Activated CD4-positive, CD25-positive, alpha-beta regulatory T cell treated with anti-CD3 and anti-CD28 coated beads, Interleukin-2, amount 50 U/mL, for 24 hours (primary cell): ENCODE measurements around the gene TNFAIP8L1.
"Not testable (repeated sequence)": the region's sequence is repeated elsewhere in the genome, so short reads cannot be mapped to it uniquely, and the experiment has no call there.

Experiments
- ATAC-seq, 2 donors: fragments of 150-1000 bp; cut with Tn5 transposase; one replicate each; pipeline ENCODE4 v1.10.0; 2021; ENCODE audit warnings: mild to moderate bottlenecking in 1 of 2, moderate library complexity in 1 of 2

Gene TNFAIP8L1

DNA sequence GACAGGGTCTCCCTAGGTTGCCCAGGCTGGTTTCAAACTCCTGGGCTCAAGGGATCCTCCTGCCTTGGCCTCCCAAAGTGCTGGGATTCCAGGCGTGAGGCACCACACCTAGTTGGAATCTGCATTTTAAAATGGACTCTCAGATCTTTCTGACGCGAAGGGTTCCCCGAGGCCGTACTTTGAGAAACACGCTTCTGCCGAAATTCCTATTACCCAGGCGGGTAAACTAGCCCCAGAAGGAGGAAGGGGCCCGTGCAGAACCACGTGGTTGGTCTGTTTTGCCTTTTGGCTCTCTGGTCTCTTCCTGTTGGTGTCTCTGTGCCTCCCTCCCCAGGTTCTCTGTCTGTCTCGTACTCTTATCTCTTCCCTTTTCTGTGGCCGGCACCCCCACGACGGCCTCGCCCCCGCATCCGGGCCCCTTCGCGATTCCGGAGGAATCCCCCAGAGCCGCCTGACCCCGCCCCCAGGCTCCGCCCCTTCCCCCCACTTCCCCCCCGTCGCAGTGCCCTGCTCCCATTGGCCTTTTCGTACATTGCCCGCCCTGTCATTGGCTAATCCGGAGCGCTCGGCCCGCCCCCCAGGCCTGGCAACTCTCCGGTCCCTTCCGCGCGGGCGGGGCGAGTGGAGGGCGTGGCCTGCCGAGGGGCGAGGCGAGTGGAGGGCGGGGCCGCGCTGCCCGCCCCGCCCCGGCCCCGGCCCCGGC, at the start of gene TNFAIP8L1:
Gene TNFAIP8L1 (plus strand): TSS at position 689 of the 703 bp plus-strand sequence. CDS start 12,354 bp downstream, outside the sequence.
- ATAC-seq, result peak; percentile 91 to 94

GRCh38 chr19:4589579-4590410, 49.5 kb upstream of the TNFAIP8L1 start:
- ATAC-seq, result peak in 1 of 2 donors; percentile 38

DNA sequence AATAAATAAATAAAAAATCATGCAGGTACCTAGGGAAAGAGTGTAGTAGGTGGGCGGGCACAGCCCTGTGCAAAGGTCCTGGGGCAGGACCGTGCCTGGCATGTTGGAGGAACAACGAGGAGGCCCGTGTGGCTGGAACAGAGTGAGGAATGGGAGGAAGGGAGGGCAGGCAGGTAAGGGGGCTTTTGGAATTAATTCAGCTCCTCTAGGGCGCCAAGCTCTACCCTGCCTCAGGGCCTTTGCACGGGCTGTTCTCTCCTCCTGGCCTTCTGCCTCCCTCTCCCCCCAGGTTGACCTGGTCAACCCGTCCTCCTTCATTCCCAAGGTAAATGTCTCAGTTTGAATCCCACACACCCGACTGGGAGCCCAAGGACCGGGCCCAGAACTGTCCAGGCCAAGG, 48.8 kb upstream of the TNFAIP8L1 start:
- no peak for ATAC-seq

DNA sequence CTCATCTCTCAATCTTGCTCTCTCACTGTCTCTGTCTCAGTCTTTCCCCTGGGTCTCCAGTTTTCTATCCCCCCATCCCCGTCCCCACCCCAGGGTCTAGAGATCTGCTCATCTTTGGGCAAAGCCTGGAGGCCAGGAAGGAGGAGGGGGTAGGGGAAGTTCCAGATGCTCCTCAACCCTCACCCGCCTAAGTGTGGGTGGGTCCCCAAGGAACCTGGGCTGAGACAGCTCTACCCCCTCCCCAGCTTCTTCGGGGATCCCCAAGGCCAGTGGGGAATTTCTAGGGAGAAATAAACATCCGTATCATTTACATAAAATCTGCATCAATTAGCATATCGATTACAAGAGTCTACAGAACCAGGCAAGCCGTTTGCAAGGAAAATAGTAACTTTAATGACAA, 48.0 kb upstream of the TNFAIP8L1 start:
- no peak for ATAC-seq

- no peak for ATAC-seq
These were observed 46.9 kb upstream of the TNFAIP8L1 start for GRCh38 chr19:4592445-4592844.

DNA sequence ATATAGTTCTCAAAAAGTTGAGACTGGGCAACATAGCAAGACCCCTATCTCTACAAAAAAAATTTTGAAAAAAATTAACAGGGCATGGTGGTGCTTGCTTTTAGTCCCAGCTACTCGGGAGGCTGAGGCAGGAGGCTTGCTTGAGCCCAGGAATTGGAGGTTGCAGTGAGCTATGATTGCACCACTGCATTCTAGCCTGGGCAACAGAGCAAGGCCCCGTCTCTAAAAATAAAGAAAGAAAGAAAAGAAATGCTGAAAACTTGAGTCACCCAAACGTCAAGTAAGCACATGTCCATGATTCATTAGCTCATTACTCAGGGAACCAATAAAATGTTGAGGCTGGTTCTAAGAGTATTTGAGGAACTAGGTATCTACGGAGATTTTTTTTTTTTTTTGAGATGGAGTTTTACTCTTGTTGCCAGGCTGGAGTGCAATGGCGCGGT, 45.9 kb upstream of the TNFAIP8L1 start:
- ATAC-seq, result no peak

DNA sequence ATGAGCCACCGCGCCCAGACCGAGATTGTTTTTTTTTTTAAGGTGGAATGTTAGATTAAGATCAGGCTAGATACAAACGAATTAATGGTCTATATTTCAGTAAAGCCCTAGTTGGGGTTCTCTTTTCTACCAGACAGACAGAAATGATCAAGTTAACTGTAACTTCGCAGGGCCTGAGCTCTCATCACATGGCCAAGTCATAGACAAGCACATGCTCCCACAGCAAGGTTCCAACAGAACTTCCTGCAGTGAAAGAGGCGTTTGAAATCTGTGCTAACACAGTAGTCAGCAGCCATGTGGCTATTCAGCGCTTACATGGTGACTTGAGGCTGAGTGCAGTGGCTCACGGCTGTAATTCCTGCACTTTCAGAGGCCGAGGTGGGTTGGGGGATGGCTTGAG, 45.1 kb upstream of the TNFAIP8L1 start:
- ATAC-seq, result no peak

- not testable (repeated sequence) for ATAC-seq
These were observed 44.2 kb upstream of the TNFAIP8L1 start for GRCh38 chr19:4595158-4595557.

DNA sequence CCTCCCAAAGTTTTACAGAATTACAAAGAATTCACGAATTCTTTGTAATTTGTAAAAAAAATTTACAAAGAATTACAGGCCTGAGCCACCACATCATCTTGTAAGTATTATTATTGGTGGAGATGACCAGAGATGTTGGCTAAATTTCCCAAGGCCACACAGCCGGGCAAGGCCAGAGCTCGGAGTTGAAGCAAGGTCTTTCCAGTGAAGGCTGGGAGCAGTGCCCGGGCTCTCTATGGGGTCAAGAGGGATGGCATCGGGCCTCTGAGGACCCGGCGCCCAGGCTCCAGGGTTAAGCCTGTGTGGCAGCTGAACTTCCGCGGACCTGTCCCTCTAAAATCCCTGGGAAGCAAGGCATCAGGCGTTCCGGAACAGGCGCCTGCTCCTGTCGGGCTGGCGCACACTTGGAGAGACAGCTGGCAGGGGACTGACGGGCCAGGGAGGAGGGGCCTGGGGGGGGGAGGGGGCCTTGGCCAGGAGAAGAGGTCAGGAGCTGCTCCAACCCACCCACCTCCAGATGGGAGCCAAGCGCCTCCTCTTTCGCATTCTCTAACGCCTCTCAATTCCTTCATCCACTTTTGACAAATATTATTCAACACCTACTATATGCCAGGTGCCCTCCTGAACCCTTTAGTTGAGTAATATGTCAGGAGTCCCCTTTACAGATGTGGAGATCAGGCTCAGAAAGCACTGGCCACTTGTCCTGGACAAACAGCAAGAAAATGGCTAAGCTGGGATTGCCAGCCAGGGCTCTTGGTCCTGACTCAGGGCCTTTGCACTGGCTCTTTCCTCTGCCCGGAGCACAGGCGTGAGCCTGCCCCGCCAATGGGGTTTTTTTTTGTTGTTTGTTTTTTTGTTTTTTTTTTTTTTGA, 43.0 kb upstream of the TNFAIP8L1 start:
- no peak for ATAC-seq

DNA sequence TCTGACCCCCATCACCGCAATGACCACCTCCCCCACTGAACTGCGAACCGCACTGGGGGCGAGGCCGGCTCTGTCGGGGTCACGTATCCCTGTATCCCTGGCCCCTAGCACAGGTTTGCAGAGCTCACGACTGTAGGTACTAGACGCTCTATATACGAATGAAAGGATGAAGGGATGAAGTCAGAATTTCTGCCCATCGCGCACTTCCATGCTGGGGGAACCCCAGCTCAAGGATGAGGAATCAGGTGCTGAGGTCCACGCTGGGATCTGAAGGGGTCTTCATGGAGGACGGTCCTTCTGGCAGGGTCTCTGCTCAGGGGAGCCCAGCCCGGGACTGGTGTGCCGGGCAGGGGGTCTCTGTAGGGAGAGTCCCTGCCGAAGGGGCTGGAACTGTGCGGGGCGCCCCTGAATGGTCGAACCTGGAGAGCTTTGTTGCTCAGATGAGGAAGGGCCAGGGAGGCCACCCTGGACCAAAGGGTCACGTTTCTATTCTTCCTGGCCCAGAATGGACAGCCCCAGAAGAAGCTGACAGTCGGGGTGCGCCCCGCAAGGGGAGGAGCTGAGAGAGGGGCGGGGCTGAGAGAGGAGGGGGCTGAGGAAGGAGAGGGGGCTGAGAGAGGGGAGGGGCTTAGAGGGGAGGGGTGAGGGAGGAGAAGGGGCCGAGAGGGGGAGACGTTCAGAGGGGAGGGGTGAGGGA, 41.9 kb upstream of the TNFAIP8L1 start:
- ATAC-seq, result no peak

DNA sequence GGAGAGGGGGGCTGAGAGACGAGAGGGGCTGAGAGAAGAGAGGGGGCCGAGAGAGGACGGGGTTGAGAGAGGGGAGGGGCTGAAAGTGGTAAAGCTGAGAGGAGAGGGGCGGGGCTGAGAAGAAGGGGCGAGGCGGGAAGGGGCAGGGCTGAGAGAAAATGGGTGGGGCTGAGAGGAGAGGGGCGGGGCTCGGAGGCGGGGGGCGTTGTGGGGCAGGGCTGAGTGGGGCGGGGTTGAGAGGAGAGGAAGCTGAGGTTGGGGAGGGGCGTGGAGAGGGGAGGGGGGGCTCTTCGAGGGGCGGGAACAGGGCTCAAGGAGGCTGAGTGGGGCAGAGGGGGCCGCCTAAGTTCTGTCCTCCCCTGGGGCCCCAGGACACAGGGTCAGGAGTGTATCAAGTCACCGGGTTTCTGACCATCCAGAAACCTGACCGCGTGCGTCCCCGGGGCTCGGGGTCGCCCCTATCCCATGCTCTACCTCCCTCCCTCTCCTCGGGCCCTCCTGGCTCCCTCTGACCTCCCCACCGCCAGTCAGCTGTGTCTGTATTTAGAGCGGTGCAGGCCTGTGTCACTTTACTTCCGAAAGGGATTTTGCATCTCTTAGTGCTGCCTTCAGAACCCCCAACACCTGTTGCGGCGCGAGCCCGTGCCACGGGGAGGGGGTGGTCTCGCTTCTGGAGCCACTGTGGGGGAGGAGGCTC, 41.2 kb upstream of the TNFAIP8L1 start:
- peak in 1 of 2 donors; percentile 38 for ATAC-seq

GRCh38 chr19:4598712-4599111, 40.6 kb upstream of the TNFAIP8L1 start:
- no peak for ATAC-seq

DNA sequence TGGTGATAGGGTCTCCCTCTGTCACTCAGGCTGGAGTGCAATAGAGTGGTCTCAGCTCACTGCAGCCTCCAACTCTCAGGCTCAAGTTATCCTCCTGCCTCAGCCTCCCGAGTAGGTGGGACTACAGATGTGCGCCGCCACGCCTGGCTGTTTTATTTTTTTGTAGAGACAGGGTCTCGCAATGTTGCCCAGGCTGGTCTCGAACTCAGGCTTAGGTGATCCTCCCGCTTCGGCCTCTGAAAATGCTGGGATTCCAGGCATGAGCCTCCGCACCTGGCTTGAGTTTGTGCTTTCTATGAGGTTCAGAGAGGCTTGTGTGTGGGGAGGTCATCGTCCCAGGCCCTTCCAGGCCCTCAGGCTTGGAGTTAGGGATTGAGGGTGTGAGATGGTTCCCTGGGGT, 39.2 kb upstream of the TNFAIP8L1 start:
- ATAC-seq, result no peak

DNA sequence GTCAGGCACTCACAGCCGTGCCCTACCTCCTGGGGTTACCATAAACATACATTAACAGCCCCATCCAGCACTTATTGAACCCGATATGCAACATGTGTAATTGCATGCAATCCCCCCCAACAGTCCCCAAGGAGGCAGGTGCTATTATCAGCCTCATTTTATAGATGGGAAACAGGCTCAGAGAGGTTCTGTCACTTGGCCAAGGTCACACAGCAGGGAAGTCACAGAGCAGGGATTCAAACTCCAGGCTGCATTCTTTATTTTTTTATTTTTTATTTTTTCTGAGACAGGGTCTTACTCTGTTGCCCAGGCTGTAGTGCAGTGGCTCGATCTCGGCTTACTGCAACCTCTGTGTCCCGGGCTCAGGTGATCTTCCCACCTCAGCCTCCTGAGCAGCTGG, 38.4 kb upstream of the TNFAIP8L1 start:
- ATAC-seq, result no peak

DNA sequence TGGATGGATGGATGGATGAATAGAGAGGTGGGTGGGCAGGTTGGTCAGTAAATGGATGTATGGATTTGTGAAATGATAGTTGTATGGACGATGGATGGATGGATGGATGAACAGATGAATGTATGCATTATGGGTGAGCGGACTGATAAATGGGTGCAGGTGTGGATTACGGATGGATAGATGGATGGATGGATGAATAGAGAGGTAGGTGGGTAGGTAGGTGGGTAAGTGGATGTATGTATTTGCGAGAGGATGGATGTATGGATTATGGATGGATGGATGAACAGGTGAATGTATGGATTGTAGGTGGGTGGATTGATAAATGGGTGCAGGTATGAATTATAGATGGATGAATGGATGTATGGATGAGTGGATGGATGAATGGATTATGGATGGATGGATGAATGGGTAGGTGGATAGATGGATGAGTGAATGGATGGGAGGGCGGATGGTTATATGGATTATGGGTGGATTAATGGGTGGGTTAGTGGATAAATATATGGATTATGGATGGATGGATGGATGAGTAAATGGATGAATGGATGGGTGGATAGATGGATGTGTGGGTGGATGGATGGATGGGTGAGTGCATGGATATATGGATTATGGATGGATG, 37.0 kb upstream of the TNFAIP8L1 start:
- ATAC-seq, result no peak

- no peak for ATAC-seq
These were observed 36.4 kb upstream of the TNFAIP8L1 start for GRCh38 chr19:4602915-4603314.

- no peak for ATAC-seq
These were observed 34.4 kb upstream of the TNFAIP8L1 start for GRCh38 chr19:4604912-4605311.

- no peak for ATAC-seq
These were observed 33.1 kb upstream of the TNFAIP8L1 start for GRCh38 chr19:4606181-4606580.

GRCh38 chr19:4606921-4607678, 32.2 kb upstream of the TNFAIP8L1 start:
- no peak for ATAC-seq

DNA sequence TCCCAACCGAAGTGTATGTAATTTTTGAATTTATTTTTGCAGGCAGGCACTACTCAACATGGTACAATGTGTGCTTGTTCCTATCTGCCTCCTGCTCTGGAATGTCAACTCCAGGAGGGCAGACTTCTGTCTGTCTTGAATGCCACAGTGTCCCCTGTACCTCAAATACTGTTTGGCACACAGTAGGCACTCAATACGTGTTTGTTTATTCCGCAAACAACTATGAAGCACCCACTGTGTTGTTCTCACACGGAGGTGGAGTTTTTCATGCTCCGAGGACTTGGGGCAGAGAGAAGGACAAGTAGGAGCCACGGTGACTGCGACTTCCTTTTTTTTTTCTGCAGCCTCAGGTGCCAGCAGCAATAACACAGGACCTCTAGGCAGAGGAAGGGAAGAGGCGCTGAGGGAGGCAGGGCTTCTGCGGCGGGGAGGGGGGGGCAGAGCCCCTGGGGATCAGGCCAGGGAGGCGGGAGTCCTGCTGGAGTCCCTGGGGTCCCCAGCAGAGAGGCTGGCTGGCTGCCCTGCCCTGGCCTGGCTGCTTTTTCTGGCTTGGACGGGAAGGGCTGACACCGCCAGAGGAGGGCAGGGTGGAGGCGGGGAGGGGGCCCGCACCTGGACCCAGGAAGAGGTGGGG, 29.3 kb upstream of the TNFAIP8L1 start:
- ATAC-seq, result no peak
